Measurements from ENCODE around the gene TMEM134. TPM values are rescaled to one million over a fixed set of nuclear protein-coding genes. Genes with fewer than 3 reads are reported as not detected.

TMEM134 gene
- total and polyA plus RNA-seq, 2 of the 4 experiments (the other 2 are of a cell fraction): 12.5 to 55.0 TPM

GRCh38 chr11:67505605-67506396, 36.8 kb upstream of the TMEM134 start:
- H3K4me2 ChIP-seq (ENCODE audit: low read depth, low read length): peak overlapping the region; percentile 77
- H4K8ac ChIP-seq (ENCODE audit: low read depth in 2 of 2, low read length in 2 of 2): peak overlapping the region; percentile 63 to 91; a peak in 3 of 4 replicates
- H4K20me1 ChIP-seq (ENCODE audit: insufficient read depth, low read length): no peaks in the 10 kb centered on the region
- H4K91ac ChIP-seq (ENCODE audit: insufficient read depth, low read depth, low read length): peak overlapping the region; percentile 36
- in situ Hi-C loops (cut with MboI; ENCODE audit: low sequenced_read_pairs) (no loop called here), intact Hi-C loops (cut with micrococcal nuclease) (loop anchor here (1.0 to 2.0 kb wide), 2 partner anchors 62 to 159 kb away; partner anchors contain the start of gene CORO1B), dilution Hi-C loops (cut with HindIII; ENCODE audit: low sequenced_read_pairs, unreplicated experiment) (no loop called here)
- H2AK5ac ChIP-seq (ENCODE audit: low read depth, low read length): peak overlapping the region; percentile 51
- no peak overlapping the region; the same call in 1 of the 2 replicates for H3K18ac ChIP-seq (ENCODE audit: low read depth, low read length)
- POLR2A ChIA-PET (ENCODE audit: unreplicated experiment): no interaction called here
- peaks cover 14% of the 10 kb centered on the region for H3K4me1 ChIP-seq (ENCODE audit: control insufficient read depth, insufficient read depth, low read length)
- H3K27ac ChIP-seq (ENCODE audit: insufficient read depth, low read length): peak overlapping the region; percentile 65
- BruUV-seq (replicated peaks): no TSS peak
- DNase-seq (peak; percentile 78), ATAC-seq (ENCODE audit: low read depth) (peak; percentile 43)
- peak overlapping the region; percentile 65; the same call in 1 of the 2 replicates for H3K56ac ChIP-seq (ENCODE audit: extremely low read depth, insufficient read depth, low read length)
- H3K36me3 ChIP-seq (ENCODE audit: control insufficient read depth, insufficient read depth, low read length): peaks cover 7% of the 10 kb centered on the region
- H2BK5ac ChIP-seq (ENCODE audit: low read depth, low read length, poor library complexity, severe bottlenecking): peak overlapping the region; percentile 74
- H3K4ac ChIP-seq (ENCODE audit: low read depth, low read length): peak overlapping the region; percentile 83
- H2AFZ ChIP-seq (replicated peaks; ENCODE audit: low read length, poor library complexity): peak overlapping the region; percentile 85
- peaks cover 4% of the 10 kb centered on the region for H3K9me1 ChIP-seq (ENCODE audit: insufficient read depth, low read length)
- TF ChIP-seq, protein P1, sequence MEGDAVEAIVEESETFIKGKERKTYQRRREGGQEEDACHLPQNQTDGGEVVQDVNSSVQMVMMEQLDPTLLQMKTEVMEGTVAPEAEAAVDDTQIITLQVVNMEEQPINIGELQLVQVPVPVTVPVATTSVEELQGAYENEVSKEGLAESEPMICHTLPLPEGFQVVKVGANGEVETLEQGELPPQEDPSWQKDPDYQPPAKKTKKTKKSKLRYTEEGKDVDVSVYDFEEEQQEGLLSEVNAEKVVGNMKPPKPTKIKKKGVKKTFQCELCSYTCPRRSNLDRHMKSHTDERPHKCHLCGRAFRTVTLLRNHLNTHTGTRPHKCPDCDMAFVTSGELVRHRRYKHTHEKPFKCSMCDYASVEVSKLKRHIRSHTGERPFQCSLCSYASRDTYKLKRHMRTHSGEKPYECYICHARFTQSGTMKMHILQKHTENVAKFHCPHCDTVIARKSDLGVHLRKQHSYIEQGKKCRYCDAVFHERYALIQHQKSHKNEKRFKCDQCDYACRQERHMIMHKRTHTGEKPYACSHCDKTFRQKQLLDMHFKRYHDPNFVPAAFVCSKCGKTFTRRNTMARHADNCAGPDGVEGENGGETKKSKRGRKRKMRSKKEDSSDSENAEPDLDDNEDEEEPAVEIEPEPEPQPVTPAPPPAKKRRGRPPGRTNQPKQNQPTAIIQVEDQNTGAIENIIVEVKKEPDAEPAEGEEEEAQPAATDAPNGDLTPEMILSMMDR (conservative IDR thresholded peaks at IDR 0.05; ENCODE audit: low read depth, low read length): peak; percentile 94
- TF ChIP-seq RAD21 (IDR thresholded peaks at IDR 0.05; ENCODE audit: low read length) (peak; percentile 82), SMC3 (IDR thresholded peaks at IDR 0.05; ENCODE audit: low read depth, low read length) (peak; percentile 89), POLR2A (IDR thresholded peaks at IDR 0.05; ENCODE audit: low read depth, low read length) (no peak), MAZ (IDR thresholded peaks at IDR 0.05; ENCODE audit: borderline replicate concordance, low read depth, low read length) (peak; percentile 48; the same call in 1 of the 2 replicates), CEBPB (IDR thresholded peaks at IDR 0.05; ENCODE audit: low read depth, low read length) (no peak), MXI1 (IDR thresholded peaks at IDR 0.05; ENCODE audit: borderline replicate concordance, low read depth, low read length) (peak; percentile 78), RCOR1 (IDR thresholded peaks at IDR 0.05; ENCODE audit: insufficient replicate concordance, low read length) (peak; percentile 65), ELK1 (IDR thresholded peaks at IDR 0.05; ENCODE audit: borderline replicate concordance, low read depth, low read length) (no peak)
- no peaks in the 10 kb centered on the region for H3K27me3 ChIP-seq (ENCODE audit: control insufficient read depth, insufficient read depth, low read length)
- H3K9me3 ChIP-seq (ENCODE audit: control insufficient read depth, insufficient read depth, low read length): no peaks in the 10 kb centered on the region
- H2BK20ac ChIP-seq (ENCODE audit: low read depth, low read length): no peak overlapping the region; the same call in 1 of the 2 replicates
- 0% methylated on average over 1 of the region's 17 CpGs; no CpG with 5 or more reads in 1 of the 2 experiments for WGBS, 2 experiments (ENCODE audit: extremely low coverage in 2 of 2, insufficient read length in 1 of 2)
- peak overlapping the region; percentile 56 for H3K9ac ChIP-seq (ENCODE audit: low read depth, low read length)
- peak overlapping the region; percentile 25 for H3K14ac ChIP-seq (replicated peaks; ENCODE audit: low read depth, low read length)
- H2AK9ac ChIP-seq (replicated peaks; ENCODE audit: low read depth, low read length, poor library complexity): peak overlapping the region; percentile 89
- H3K4me3 ChIP-seq (ENCODE audit: insufficient read depth, low read depth, low read length): peak overlapping the region; percentile 23; the same call in 1 of the 2 replicates
- H3K23ac ChIP-seq (ENCODE audit: low read depth, low read length): peak overlapping the region; percentile 89; the same call in 1 of the 2 replicates
- no peak overlapping the region for H2BK15ac ChIP-seq (ENCODE audit: low read depth, low read length)
- CTCF ChIA-PET: no interaction called here
- H3K79me1 ChIP-seq (ENCODE audit: low read depth in 1 of 2, low read length in 2 of 2): peaks cover 4 to 42% of the 10 kb centered on the region in 2 experiments; a peak in 3 of 4 replicates
- H4K5ac ChIP-seq (ENCODE audit: low read depth, low read length): peak overlapping the region; percentile 46
- H2BK120ac ChIP-seq (ENCODE audit: low read depth, low read length): peak overlapping the region; percentile 37

All from IMR-90 (cell line).